ENCODE measurements around the gene ZNF335.

- TF ChIP-seq CTCF (IDR thresholded peaks at IDR 0.05; ENCODE audit: low read length) (no peak), EZH2 (IDR thresholded peaks at IDR 0.05; ENCODE audit: borderline replicate concordance, low read length) (no peak)
These were observed 6.6 kb downstream of the ZNF335 start for GRCh38 chr20:45965169-45966002.

Data from OCI-LY1 (cell line).